GM19372 (cell line): ENCODE data around the gene TANGO6.
"Not testable (repeated sequence)": the region's sequence is repeated elsewhere in the genome, so short reads cannot be mapped to it uniquely, and the experiment has no call there.

Experiments
- ATAC-seq: cut with Tn5 transposase; IDR thresholded peaks from one replicate; pipeline ENCODE4 v1.9.1; 2021; ENCODE audit warnings: mild to moderate bottlenecking, low read depth, moderate library complexity; ENCODE audit not compliant: unreplicated experiment

TANGO6 gene

GRCh38 chr16:69048328-69049120, 205.2 kb downstream of the TANGO6 start:
- no peak for ATAC-seq

GRCh38 chr16:69049146-69049545, 205.8 kb downstream of the TANGO6 start:
- ATAC-seq, result no peak

GRCh38 chr16:69049603-69050375, 206.5 kb downstream of the TANGO6 start:
- no peak for ATAC-seq

DNA sequence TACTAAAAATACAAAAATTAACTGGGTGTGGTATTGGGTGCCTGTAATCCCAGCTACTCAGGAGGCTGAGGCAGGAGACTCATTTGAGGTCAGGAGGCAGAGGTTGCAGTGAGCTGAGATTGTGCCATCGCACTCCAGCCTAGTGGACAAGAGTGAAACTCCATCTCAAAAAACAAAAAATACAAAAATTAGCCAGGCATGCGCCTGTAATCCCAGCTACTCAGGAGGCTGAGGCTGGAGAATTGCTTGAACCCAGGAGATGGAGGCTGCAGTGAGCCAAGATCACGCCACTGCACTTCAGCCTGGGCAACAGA, 208.1 kb downstream of the TANGO6 start:
- ATAC-seq, result not testable (repeated sequence)

DNA sequence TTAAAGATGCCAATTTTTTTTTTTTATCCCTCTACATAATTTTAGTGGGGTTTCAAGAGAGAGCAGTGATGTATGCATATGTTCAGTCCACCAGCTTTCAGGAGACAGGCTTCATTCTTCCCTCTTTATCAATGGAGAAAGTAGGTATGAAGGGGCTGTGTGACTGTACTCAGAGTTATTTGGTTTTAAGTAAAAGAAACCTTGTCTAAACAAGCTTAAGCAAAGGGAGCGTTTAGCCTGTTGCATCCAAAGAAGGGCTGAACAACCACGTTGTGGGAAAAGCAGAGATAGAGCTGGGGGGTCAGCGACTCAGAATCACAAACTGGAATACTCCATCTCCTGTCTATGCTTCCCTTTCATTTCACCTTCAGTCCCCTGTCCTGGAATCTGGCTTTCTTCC, 211.7 kb downstream of the TANGO6 start:
- no peak for ATAC-seq

DNA sequence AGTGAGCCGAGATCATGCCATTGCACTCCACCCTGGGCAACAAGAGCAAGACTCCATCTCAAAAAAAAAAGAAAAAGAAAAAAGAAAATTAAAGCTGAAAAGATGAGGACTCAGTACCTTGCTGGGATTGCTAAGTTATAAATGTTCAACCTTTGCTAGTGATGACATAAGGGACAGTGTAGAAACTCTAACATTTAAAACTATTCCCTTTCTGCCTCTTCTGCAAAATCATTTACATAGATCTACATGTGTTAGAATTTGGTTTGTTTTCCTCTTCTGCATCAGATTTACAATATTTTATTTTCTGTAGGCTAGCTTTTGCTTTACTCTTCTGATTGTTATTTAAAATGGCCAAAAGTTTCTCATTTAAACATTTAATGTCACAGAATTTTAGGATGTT, 212.6 kb downstream of the TANGO6 start:
- ATAC-seq, result no peak

DNA sequence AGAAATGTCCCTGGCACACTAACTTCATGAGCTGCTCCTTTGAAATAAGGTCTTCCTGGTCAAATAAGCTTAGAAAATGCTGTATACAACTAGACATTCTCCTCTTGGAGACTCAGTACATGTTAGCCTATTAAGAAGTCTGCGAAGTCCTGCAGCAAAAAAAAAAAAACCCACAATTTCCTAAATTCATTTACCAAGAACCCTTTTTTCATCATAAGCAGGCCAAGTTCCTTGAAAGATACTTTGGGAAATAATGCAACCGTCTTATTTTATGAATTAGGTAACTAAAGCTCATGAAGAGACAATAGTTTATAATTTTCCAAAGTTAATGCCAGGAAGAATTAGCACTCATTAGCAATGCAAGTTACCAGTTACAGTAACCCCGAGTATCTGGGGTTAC, 213.1 kb downstream of the TANGO6 start:
- no peak for ATAC-seq

DNA sequence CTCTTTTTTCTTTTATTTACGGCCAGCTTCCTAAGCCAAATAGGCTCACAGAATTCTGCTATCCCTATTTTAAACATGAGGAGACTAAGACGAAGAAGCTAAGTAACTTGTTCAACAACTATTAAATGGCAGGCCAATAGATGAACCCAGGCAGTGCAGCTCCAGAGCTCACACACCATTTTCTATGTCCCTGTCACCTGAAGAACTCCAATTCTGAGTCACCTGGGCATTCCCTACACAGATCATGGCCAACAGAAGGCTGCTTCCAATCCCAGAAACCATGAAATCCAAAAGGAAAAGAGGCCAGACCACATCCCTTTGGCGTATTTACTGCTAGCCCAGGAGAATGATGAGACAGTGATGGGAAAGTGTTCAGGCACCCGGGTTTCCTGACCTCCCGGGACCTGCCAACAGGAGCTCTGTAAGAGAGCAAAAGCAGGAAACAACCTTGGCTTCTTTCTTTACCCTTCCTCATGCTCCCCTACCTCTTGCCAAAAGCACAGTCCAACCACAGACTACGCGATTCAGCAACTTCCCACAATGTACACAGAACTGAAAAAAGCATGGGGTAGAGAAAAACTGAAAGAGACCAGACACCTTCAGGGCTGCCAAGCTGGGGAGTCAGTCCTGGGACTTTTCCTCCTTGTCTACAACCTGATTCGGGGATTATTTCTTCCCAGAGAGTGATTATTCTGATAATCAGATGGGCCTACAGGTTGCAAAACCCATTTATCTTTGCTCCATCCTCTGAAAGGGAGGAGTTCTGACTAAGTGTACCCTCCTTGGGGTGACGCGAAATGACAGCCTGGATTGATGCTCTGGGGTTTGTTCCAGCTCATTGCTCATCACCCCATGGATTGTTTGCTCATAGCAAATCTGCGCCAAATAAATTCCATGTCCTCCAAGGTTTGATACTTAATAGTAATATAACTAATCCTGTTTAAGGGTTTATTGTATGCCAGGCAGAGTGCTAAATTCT, 214.4 kb downstream of the TANGO6 start:
- ATAC-seq, result no peak

DNA sequence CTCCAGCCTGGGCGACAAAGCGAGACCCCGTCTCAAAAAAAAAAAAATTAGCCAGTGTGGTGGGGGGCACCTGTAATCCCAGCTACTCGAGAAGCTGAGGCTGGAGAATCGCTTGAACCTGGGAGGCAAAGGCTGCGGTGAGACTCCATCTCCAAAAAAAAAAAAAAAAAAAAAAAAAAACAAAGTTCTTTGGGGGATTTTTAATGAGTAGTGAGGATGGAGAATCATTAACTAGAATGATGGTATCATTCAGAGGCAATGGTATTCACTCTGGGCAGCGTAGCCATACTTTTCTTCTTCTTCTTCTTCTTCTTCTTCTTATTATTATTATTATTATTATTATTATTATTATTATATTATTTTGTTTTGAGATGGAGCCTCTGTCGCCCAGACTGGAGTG, 220.2 kb downstream of the TANGO6 start:
- ATAC-seq, result not testable (repeated sequence)

DNA sequence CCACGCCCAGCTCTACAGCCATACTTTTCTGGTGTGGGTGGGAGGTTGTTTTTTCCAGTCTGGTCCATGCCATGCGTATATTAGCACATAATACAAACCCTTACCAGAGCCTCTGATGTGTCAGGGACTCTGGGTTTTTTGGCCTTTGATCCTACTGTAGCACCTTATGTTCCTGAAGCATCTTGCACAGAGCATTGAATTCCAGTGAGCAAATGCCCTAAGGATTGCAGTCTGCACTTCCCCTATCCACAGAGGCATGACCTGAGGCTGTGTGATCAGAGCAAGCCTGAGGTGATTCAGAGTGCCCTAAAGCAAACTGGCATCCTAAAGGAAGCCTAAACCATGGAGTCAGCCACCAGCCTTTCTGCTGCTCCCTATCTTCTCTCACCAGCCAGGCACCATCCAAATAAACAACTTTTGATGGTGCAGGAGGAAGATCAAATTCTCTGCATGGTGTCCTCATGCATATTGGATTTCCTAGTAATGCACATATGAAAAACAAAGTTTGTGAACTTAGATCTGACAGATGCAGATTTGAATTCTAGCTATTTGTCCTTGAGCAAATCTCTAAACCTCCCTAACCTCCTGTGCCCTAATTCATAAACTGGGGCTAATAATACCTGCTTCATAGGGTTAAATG, 220.9 kb downstream of the TANGO6 start:
- ATAC-seq, result no peak

DNA sequence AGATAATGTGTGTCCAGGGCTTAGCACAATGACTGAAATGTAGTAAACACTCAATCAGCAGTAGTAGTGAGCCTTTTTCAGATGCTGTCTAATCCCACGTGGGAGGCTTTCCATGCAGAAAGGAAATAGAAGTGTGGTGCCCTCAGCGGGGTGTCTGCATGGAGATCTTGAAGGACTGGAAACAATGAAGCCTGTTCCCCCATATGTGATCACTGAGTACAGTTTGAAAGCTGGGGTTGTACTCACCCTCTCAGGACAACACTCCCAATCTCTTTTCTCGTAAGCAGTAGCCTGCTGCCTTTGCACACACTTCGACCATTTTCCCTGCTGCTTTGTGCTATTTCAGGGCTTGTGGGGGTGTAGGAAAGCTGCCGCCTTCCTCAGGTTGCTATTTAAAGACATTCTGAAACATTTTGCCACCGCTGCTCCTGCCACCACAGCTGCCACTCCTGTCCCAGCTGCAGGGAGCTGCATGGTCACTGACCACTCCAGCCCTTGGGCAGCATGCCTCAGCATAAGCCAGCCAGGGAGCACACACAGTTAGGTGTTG, 221.5 kb downstream of the TANGO6 start:
- no peak for ATAC-seq

DNA sequence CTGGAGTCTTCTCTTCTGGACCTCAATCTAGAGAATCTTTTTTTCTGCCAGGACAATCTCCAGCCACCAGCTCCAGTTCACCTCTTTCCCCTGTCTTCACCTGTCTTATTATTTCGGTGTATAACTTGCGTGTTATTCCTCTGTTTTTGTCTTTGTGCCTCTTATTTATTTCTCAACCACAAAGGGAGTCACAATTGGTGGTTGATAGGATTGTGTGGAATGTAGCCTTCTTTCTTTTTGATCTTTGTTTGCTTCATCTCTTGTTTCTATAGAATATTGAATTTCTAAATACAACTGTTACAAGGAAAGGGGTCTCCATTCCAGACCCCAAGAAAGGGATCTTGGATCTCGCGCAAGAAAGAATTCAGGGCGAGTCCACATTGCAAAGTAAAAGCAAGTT, 226.2 kb downstream of the TANGO6 start:
- ATAC-seq, result no peak

GRCh38 chr16:69071036-69071435, 227.7 kb downstream of the TANGO6 start:
- no peak for ATAC-seq

DNA sequence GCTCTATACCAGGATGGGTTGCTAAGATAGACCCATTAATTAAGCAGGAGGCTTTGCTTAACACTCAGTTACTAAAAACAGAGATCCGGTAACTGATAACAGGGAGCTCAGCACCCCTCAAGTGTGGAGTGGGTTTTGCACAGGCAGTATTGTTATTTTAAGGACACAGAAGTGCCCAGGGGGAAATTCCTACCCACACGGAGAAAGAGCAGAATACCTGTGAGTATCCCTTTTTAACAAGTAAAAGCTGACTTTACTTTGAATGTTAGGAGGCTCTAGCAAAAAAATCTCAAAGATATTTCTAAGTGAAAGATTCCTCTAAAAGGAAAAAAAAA, 229.3 kb downstream of the TANGO6 start:
- no peak for ATAC-seq

DNA sequence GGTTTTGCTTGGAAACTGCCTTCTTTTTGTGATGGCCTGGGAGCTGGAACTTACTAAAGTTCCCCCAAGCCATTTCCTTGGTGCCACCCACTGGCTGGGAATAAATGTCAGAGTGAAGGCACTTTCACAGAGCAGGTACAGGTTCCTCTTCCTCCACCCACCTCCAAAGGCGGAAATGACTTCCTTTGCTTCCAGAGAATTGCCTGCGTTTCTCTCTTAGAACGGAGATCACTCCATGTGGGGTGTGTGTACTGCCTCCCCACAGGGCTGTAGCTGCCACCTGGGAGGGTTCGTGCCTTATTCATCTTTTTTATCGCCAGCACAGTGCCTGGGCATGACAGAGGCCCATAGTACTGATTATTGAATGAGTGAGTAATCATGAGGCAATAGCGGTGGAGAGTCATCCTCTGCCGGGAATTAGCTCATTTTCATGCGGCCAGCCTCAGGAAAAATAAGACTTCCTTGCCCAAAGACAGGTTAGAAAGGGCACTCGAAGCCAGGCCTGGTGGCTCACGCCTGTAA, 229.9 kb downstream of the TANGO6 start:
- no peak for ATAC-seq

GRCh38 chr16:69077251-69077650, 233.9 kb downstream of the TANGO6 start:
- ATAC-seq, result no peak

DNA sequence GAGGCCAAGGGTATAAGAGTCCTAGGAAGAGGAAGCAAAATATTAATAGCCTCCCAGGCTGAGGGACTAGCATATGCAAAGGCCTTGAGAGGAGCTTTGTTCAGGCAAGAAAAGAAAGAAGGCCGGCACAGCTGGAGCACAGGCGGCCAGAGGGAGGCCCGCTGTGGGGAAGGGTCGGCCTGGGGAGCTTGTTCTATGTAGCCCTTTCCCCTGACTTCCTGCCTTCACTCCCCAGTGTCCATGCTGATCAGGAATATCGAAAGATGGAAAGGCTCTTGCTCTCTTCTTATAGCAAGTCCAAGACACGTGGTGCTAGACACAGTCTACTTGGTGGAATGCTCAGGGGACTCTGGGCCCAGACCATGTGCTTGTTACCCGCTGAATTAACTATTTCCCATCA, 234.7 kb downstream of the TANGO6 start:
- ATAC-seq, result no peak

- no peak for ATAC-seq
Measured at GRCh38 chr16:69079697-69080096, 236.4 kb downstream of the TANGO6 start.

GRCh38 chr16:69083306-69083941, 240.1 kb downstream of the TANGO6 start:
- no peak for ATAC-seq

DNA sequence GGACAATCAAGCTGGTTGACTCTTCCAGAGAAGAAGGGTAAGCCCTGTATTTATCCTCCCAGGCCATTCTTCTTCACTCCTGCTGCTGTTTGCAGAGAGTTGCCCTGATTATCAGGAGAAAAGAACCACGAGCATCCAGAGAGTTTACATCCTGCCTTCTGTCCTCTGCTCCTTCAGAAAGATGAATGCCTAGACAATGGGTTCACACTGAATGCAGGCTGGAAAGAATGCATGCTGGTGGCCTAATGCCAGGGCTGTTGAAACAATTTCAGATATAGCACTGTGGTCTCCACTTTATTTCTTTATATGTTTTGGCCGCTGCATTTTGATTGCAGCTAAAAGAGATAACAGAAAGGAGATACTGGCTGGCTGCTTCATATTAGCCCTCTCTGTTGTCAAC, 241.0 kb downstream of the TANGO6 start:
- no peak for ATAC-seq
